Measurements from ENCODE around the gene ZXDC.

DNA sequence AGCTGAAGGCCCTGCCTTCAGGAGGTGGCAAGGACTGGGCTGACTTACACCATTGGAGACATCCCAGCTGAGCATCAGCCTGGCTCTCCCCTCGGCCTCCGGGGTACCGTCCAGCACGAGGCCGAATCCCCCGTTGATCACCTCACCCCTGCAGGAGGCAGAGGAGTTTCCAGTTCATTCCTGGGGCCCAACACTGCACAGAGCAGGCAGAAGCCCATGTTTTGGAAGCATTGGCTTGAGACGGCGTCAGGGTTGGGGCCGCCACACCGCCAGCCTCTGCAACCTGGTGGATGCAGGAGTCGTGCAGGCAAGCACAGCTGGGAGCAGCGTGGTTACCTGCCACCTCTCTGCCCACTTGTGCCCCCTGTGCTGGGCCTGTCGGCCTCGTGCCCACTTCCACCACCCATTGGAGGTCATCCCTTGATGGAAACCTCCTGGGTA lies 7.7 kb upstream of the ZXDC start:
- TF ChIP-seq, protein P1, sequence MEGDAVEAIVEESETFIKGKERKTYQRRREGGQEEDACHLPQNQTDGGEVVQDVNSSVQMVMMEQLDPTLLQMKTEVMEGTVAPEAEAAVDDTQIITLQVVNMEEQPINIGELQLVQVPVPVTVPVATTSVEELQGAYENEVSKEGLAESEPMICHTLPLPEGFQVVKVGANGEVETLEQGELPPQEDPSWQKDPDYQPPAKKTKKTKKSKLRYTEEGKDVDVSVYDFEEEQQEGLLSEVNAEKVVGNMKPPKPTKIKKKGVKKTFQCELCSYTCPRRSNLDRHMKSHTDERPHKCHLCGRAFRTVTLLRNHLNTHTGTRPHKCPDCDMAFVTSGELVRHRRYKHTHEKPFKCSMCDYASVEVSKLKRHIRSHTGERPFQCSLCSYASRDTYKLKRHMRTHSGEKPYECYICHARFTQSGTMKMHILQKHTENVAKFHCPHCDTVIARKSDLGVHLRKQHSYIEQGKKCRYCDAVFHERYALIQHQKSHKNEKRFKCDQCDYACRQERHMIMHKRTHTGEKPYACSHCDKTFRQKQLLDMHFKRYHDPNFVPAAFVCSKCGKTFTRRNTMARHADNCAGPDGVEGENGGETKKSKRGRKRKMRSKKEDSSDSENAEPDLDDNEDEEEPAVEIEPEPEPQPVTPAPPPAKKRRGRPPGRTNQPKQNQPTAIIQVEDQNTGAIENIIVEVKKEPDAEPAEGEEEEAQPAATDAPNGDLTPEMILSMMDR (IDR thresholded peaks at IDR 0.05), result no peak
- no peak for TF ChIP-seq POLR2A (IDR thresholded peaks at IDR 0.05)

Data from uterus (tissue), 2 donors.